GM19035 (cell line): ENCODE data around the gene OR1E2.
"Not testable (repeated sequence)": the region's sequence is repeated elsewhere in the genome, so short reads cannot be mapped to it uniquely, and the experiment has no call there.

Source experiments
- ATAC-seq: cut with Tn5 transposase; IDR thresholded peaks from one replicate; pipeline ENCODE4 v1.9.1; 2021; ENCODE audit not compliant: unreplicated experiment

The OR1E2 gene

GRCh38 chr17:3433741-3434140, at the start of gene OR1E2:
OR1E2 (minus strand) TSS chr17:3433841; CDS start chr17:3433841, 0 bp downstream.
- ATAC-seq: no peak

- no peak for ATAC-seq
Measured at GRCh38 chr17:3482852-3483251, 49.2 kb upstream of the OR1E2 start.

GRCh38 chr17:3479988-3480387, 46.3 kb upstream of the OR1E2 start:
- ATAC-seq: no peak

- ATAC-seq: no peak
Measured at GRCh38 chr17:3475812-3476610, 42.4 kb upstream of the OR1E2 start, which contains the start of gene ASPA. ASPA (plus strand) TSS chr17:3475997; CDS start chr17:3476160, 163 bp downstream.

- ATAC-seq: no peak
Measured at GRCh38 chr17:3475251-3475685, 41.6 kb upstream of the OR1E2 start.

GRCh38 chr17:3474212-3474611, 40.6 kb upstream of the OR1E2 start:
- ATAC-seq: no peak

GRCh38 chr17:3472137-3472536, 38.5 kb upstream of the OR1E2 start:
- ATAC-seq: no peak

- no peak for ATAC-seq
Measured at GRCh38 chr17:3471599-3471998, 38.0 kb upstream of the OR1E2 start, which contains the start of gene SPATA22. SPATA22 (minus strand) TSS chr17:3471819; CDS start chr17:3469325, 2,494 bp downstream.

GRCh38 chr17:3469529-3469928, 35.9 kb upstream of the OR1E2 start:
- ATAC-seq: no peak

- ATAC-seq: not testable (repeated sequence)
Measured at GRCh38 chr17:3466355-3466754, 32.7 kb upstream of the OR1E2 start.

GRCh38 chr17:3448059-3448665, 14.5 kb upstream of the OR1E2 start:
- no peak for ATAC-seq

- no peak for ATAC-seq
Measured at GRCh38 chr17:3447625-3448024, 14.0 kb upstream of the OR1E2 start.

- no peak for ATAC-seq
Measured at GRCh38 chr17:3440451-3440850, 6.8 kb upstream of the OR1E2 start.

- no peak for ATAC-seq
Measured at GRCh38 chr17:3438368-3438767, 4.7 kb upstream of the OR1E2 start.

- not testable (repeated sequence) for ATAC-seq
Measured at GRCh38 chr17:3433215-3433614, 426 bp downstream of the OR1E2 start.

GRCh38 chr17:3418222-3418621, 15.4 kb downstream of the OR1E2 start:
- ATAC-seq: no peak

- ATAC-seq: no peak
Measured at GRCh38 chr17:3415610-3416009, 18.0 kb downstream of the OR1E2 start.

- ATAC-seq: not testable (repeated sequence)
Measured at GRCh38 chr17:3412216-3412615, 21.4 kb downstream of the OR1E2 start.

GRCh38 chr17:3411070-3411469, 22.6 kb downstream of the OR1E2 start, which contains the start of gene OR3A3:
OR3A3 (plus strand) TSS chr17:3411370.
- ATAC-seq: no peak

- ATAC-seq: not testable (repeated sequence)
Measured at GRCh38 chr17:3403856-3404255, 29.8 kb downstream of the OR1E2 start.

GRCh38 chr17:3401786-3402185, 31.9 kb downstream of the OR1E2 start:
- no peak for ATAC-seq

- ATAC-seq: no peak
Measured at GRCh38 chr17:3400055-3400454, 33.6 kb downstream of the OR1E2 start.
